Mesenteric fat pad (tissue), 1 donor: ENCODE results near the gene EGLN1. TPM values are rescaled to one million over a fixed set of nuclear protein-coding genes. Genes with fewer than 3 reads are reported as not detected.

Experiments used
- DNase-seq: peaks from one replicate; pipeline ENCODE4 v3.0.0-alpha.2; 2020; ENCODE audit warnings: low spot score
- total RNA-seq: library from RNA; stranded (reverse); fragmentation: NEBNext Ultra II Directional; extraction: Animal tissue kit (Norgen Biotek cat#: 25700); gene quantifications from one replicate; pipeline ENCODE4 v1.2.1, GENCODE V29; 2021
- donor health status: DM: yes; HTN: yes; CAD: no.

The EGLN1 gene
- total RNA-seq, 1 donor from 2014 or later: 32.3 TPM

DNA sequence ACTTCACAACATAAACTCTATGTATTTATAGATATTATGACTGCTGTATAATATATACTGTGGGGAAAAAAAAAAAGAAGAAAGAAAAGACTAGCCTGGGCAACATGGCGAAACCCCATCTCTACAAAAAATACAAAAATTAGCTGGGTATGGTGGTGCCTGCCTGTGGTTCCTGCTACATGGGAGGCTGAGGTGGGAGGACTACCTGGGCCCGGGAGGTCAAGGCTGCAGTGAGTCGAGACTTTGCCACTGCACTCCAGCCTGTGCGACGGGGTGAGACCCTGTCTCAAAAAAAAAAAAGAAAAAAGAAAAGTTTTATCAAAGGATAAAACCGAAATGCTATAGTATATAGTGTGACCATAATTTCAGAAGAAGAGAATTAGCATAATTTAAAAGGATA lies 87.1 kb downstream of the EGLN1 start:
- no peak for DNase-seq

DNA sequence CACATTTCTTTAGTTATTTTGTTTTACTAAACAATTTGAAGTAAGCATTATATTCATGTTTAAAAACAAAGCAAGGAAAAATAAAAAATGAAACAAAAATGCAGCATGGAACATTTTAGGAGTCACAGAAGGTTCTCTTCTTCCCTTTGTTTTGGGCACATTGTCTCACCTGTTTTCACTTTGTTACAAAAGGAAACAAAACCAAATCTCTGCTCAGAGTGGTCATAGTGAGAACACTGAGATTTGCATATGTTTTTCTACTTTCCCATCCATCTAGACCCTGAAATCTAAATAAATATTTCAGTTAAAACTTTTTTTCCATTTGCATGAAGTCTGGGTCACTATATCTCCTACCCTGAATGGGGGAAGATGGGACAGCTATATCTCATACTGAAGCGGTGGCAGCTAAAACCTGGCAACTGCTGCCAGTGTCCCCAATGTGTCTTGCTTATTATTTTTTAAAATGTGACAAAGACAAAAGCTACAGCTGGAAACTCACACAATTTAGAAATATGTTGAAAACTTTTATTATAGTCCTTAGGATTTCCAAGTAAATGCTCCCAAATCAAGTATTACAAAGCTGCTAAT lies 87.9 kb downstream of the EGLN1 start:
- no peak for DNase-seq

DNA sequence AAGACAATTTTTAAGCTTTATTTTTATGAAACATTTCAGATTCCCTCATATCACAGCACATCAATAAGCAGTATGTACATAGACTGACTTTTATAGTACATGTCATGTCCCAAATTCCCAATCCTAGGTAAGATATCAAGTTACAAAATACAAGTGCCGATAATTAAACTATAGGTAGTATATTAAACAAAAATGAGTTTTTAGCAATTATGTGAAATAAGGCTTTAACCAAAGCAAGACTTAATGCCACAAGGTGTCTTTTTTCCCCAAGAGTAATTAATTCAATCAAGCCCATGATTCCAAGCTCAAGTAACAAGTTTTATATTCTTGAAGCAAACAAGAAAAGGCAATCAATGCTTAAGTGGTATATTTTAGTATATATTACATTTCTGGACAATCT lies 89.3 kb downstream of the EGLN1 start:
- DNase-seq: no peak

DNA sequence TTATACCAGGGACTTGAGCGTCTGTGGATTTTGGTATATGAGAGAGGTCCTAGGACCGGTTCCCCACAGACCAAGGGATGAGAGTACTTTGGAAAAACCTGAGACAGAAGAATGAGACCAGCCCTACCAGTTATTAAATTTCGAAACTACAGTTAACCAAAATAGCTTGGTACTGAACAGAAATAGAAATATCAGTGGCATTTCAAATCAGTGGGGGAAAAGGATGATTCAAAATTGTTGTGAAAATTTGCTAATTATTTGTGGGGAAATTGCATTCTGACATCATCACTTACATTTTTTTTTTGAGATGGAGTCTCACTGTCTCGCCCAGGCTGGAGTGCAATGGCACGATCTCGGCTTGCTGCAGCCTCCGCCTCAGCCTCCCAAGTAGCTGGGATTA lies 92.6 kb downstream of the EGLN1 start:
- no peak for DNase-seq

DNA sequence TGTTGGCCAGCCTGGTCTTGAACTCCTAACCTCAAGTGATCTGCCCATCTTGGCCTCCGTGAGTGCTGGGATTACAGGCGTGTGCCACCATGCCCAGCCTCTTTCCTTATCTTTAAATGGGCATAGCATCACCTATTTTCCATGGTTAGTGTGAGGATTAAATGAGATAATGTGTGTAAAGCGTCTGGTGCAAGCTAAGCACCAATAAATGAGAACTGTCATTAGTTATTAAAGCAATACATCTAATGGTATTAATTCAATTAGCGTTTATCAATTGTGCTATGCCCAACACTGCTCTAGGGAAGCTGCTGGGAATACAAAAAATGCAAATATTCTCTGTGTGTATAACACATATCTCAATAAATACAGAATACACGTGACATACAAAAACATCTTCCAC lies 94.5 kb downstream of the EGLN1 start:
- no peak for DNase-seq

DNA sequence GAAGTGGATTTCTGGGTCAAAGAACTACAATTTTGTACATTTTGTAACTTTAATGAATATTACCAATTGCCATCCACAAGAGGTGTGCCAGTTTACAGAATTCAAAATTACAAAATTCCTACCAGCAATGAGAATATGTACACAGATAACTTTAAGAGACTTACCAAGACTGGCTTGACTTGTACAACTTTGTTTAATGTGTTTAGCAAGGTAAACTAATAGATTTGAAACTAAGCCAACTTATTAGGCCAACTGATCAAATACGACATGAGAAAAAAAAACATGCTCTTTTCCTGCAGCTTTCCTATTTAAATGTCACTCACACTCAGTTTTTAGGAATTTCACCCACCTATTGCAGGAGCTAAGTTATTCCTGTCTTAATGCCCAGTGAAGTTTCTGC lies 95.8 kb downstream of the EGLN1 start:
- no peak for DNase-seq

DNA sequence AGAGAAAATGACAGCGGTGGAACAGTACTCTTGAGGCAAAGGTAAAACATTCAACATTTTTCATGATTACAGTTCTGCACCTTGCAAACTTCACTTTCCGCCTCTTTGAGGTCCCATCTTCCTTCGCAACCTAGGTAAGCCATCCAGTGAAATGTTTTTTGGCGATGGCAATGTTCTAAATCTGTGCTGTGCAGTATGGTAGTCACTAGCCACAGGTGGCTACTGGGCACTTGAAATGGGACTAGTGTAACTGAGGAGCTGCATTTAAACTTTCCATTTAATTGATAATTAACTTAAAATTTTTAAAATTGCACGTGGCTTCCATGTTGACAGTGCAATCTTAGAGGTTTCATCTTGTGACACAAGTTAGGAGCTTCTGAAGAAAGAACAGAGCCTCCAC lies 97.4 kb downstream of the EGLN1 start:
- no peak for DNase-seq

DNA sequence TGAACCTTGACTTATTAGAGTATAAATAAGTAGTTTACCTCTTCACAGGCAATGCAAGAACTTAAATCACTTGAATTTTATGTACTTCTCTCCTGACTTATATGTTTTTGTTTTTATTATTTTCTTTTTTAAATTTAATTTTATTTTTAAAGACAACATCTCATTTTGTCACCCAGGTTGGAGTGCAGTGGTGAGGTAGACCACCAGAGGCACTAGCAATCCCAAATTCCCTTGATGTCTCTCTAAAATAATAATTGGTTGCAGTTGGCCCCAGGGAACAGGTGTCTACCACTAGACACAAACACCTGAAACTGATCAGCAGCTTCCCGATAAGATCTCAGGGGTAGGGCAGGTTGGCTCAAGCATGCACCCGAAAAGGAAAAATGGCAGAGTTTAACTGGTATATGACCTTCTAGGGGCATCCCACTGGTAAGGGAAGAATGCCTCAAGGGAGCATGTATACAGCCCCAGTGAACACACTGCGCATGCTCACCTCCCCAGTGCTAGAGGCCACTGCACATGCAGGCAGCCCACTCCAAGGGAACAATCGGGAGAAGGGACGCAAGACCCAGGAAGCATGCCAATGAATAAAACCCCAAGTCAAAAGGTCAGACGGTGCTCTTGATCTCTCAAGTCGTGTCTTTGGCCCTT lies 99.1 kb downstream of the EGLN1 start:
- DNase-seq: no peak

DNA sequence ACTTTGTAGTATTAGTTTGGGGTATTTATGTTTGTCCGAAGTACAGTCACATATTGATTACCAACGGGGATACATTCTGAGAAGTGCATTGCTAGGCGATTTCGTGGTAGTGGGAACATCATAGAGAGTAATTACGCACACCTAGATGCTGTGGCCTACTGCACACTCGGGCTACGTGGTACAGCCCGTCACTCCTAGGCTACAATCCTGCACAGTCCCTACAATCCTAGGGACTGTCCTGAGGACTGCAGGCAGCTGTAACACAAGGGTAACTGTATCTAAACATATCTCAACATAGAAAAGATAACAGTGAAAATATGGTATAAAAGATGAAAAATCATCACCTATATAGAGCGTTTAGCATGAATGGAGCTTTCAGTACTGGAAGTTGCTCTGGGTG lies 103.0 kb downstream of the EGLN1 start:
- DNase-seq: no peak

DNA sequence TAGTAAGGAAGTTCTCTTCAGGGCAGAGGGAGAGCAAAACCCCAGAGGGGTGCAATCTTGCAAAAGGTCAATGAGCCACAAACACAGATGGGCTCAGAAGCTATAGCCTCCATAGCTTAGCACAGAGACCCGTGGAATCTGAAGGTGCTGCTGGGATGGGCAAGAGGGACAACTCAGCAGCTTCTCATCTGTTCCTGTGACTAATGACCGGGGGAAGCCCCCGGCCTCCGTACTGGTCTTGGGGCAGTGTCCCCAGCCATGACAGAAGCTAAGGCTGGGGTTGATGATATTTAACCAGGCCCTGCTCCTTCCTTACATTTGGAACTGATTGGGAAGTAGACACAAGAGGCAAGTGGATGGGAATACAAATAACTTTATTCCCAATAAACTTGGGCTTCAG lies 103.5 kb downstream of the EGLN1 start:
- DNase-seq: no peak

DNA sequence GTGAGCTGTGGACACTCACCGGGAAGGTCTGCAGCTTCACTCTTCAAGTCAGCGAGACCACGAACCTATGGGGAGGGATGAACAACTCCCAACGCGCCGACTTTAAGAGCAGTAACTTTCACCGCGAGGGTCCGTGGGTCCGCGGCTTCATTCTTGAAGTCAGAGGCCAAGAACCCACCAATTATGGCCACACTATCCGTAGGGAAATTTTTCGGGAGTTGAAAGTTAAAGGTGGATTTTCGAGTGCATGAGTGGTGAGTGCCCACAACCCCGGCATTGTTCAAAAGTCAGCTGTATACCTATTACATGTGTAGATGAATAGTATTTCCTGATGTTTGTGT lies 104.1 kb downstream of the EGLN1 start:
- DNase-seq: no peak

DNA sequence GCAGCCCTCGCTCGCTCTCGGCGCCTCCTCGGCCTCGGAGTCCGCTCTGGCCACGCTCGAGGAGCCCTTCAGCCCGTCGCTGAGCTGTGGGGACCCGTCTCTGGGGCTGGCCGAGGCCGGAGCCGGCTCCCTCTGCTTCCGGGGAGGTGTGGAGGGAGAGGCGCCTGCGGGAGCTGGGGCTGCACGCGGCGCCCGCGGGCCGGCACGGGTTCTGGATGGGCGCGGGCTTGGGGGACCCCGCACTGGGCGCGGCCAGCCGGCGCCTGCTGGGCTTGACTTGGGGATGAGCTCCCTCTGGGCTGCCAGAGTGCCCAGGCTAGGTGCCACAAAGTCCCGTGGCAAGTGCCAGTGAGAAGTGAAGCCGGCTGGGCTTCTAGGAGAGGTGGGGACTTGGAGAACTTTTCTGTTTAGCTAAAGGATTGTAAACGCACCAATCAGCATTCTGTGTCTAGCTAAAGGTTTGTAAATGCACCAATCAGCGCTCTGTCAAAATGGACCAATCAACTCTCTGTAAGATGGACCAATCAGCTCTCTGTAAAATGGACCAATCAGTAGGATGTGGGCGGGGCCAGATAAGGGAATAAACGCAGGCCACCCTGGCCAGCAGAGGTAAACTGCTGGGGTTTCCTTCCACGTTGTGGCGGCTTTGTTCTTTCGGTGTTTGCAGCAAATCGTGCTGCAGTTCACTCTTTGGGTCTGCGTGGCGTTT lies 104.6 kb downstream of the EGLN1 start:
- DNase-seq: no peak

DNA sequence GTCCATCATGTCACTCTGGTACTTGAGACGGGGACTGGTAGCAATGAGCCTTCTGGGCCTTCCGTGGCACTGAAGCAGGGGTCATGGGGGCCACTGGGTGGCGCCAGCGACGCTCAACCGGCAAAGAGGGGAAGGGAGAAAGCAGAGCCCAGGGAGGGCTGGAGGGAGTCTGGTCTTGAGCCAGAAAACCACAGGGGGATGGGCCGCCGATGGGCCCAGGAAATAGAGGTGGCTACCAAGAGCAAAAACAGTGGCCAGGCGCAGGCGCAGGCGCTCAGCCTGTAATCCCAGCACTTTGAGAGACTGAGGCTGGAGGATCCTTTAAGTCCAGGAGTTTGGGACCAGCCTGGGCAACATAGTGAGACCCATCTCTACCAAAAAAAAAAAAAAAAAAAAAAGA lies 106.2 kb downstream of the EGLN1 start:
- DNase-seq: no peak

Other genes with a start within 250 kb of the EGLN1 start
- gene GNPAT, start 181.1 kb downstream of the EGLN1 start, total RNA-seq: 32.9 TPM
- gene EXOC8, start 84.4 kb downstream of the EGLN1 start, total RNA-seq: 14.6 TPM
- 8.5 TPM for gene SPRTN, start 84.0 kb downstream of the EGLN1 start, total RNA-seq
- gene TSNAX, start 106.4 kb upstream of the EGLN1 start, total RNA-seq: 36.6 TPM
- gene DISC1, start 204.5 kb upstream of the EGLN1 start, total RNA-seq: 13.0 TPM